HG02763 (cell line): ENCODE data around the gene ABCB8.
"Not testable (repeated sequence)": the region's sequence is repeated elsewhere in the genome, so short reads cannot be mapped to it uniquely, and the experiment has no call there.

Experiments
- ATAC-seq: cut with Tn5 transposase; IDR thresholded peaks from one replicate; pipeline ENCODE4 v1.9.1; 2021; ENCODE audit warnings: mild to moderate bottlenecking, moderate library complexity; ENCODE audit not compliant: unreplicated experiment

Gene ABCB8

GRCh38 chr7:151033864-151034249 lies 5.6 kb downstream of the ABCB8 start:
- no peak for ATAC-seq

GRCh38 chr7:151034312-151035025 lies 6.2 kb downstream of the ABCB8 start:
- no peak for ATAC-seq

- ATAC-seq: no peak
Measured at GRCh38 chr7:151035026-151035717, 6.9 kb downstream of the ABCB8 start.

DNA sequence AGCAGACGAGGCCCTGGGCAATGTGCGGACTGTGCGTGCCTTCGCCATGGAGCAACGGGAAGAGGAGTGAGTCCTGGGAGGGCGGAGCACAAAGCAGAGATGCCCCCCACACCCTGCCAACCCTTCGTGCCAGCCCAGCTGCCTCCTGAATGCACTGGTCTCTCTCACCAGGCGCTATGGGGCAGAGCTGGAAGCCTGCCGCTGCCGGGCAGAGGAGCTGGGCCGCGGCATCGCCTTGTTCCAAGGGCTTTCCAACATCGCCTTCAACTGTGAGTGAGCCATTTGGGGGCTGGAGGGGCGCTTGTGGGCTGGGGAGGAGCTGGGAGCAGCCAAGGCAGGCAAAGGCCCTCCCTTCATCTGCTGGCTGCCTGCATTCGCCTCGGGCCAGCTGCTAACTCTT lies 7.7 kb downstream of the ABCB8 start:
- ATAC-seq: no peak

- no peak for ATAC-seq
Measured at GRCh38 chr7:151038951-151039849, 10.9 kb downstream of the ABCB8 start.

DNA sequence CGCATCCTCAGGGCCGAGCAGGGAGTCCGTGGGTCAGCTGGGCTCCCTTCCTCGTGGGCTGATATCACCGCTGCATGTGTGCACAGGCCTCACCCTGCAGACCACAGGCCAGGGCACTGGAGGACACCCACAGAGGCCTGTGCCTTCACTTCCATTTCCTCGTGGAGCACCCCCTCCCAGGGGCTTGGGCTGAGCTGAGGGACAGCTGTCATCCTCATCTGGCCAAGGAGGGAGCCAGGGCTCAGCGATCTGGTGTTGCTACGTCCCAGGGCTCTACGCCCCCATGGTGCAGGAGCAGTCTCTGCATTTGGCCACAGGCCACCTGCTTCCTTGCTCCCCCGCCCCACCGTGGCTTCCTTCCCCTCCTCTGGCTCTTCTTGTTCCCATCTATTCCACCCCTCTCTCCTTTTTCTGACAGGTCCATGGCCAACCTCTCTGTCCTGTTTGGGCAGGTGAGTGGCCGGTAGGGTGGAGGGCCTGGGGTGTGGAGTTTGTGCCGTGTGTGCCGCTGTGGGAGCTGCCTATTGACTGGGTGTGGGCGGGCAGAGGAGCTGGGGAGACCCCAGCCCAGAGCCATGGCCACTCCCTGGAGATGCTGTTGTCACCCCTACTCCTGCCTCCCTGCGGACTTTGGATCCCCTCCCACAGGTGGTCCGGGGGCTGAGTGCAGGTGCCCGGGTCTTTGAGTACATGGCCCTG lies 11.7 kb downstream of the ABCB8 start:
- no peak for ATAC-seq

- ATAC-seq: no peak
Measured at GRCh38 chr7:151040616-151041375, 12.5 kb downstream of the ABCB8 start.

- not testable (repeated sequence) for ATAC-seq
Measured at GRCh38 chr7:151043449-151043848, 15.2 kb downstream of the ABCB8 start.

DNA sequence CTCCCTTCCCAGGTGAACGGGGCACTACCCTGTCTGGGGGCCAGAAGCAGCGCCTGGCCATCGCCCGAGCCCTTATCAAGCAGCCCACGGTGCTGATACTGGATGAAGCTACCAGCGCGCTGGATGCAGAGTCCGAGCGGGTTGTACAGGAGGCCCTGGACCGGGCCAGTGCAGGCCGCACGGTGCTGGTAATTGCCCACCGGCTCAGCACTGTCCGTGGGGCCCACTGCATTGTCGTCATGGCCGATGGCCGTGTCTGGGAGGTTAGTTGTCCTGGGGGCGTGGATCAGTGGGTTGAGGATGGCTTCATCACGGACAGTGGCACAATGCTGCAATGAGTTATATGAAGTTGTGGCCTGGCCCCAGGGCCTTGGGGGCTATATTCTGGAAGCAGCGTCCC lies 15.7 kb downstream of the ABCB8 start:
- no peak for ATAC-seq

DNA sequence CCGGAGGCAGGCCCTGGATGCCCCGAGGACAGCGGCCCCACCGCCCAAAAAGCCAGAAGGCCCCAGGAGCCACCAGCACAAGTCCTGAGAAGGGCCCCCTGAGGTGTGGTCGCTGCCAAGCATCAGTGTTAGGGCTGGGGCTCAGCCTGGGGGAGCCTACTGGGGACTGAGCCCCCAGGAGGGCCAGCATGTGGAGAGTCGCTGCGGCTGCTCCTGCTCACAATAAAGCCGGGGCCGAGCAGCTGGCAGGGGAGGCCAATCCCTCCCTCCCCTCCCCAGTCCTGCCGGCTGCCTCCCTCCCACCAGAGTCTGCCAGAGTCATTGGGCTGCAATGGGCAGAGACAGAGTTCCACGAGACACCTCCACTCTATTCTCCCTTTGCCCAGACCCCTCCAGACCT lies 17.0 kb downstream of the ABCB8 start:
- ATAC-seq: no peak

DNA sequence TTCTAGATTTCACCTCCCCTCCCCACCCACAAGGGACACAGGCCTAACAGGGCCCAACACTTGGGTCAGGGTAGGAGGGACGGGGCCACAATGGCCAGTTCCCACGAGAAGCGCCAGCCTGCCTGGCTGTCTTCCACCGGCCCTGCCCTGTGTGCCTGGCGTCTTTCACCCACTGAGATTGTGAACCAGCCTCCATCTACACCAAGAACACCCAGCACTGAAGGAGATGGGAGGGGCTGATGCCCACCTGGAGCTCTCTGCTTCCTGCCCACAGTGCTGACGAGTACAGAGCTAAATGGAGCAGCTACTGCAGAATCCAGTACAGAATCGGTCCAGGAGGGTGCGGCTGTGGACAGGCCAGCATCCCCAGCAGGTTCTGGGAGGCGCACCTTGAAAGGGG lies 17.7 kb downstream of the ABCB8 start:
- ATAC-seq: no peak

- no peak for ATAC-seq
Measured at GRCh38 chr7:151046603-151047573, 18.6 kb downstream of the ABCB8 start.

- ATAC-seq: no peak
Measured at GRCh38 chr7:151047976-151048815, 19.9 kb downstream of the ABCB8 start, which contains the start of gene ASIC3. TSS of gene ASIC3 (plus strand) at chr7:151048531. CDS start at chr7:151048886, 355 bp downstream.

- ATAC-seq: no peak
Measured at GRCh38 chr7:151048911-151049463, 20.7 kb downstream of the ABCB8 start.

- no peak for ATAC-seq
Measured at GRCh38 chr7:151051108-151051507, 22.9 kb downstream of the ABCB8 start.

DNA sequence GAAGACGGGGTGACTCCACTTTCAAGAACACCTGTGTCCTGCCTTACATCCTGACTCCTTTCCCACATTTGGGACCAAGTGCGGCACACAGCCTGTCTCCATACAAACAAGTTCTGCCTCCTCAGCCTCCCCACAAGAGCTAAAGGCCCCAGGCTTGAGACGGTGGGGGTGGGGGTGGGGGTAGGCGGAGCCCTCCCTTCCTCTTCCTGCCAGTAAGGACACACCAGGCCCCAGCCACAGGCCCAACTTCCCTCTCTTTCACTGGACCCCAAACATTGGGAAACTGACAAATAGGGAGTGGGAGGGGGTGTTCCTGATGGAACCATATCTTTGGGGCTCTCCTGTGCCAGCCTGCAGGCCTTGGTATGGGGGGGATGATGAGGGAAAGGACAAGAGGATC lies 24.8 kb downstream of the ABCB8 start:
- no peak for ATAC-seq

DNA sequence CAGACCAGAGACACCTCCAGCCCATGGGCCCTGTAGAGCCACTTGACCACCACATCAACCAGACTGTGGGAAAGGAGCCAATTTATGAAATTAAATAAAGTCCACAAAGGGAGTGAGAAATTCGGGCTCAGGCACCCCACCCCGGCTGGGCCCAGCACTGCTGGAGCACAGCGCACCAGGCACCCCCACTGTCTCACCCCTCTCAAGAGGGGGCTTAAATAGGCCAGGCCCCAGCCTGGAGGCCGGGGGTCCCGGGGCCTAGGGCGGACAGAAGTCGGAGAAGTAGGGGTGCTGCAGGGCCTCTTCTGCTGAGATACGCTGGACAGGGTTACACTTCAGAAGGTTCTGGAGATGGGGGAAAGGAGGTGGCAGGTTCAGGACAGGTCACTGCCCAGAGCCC lies 25.5 kb downstream of the ABCB8 start:
- no peak for ATAC-seq

DNA sequence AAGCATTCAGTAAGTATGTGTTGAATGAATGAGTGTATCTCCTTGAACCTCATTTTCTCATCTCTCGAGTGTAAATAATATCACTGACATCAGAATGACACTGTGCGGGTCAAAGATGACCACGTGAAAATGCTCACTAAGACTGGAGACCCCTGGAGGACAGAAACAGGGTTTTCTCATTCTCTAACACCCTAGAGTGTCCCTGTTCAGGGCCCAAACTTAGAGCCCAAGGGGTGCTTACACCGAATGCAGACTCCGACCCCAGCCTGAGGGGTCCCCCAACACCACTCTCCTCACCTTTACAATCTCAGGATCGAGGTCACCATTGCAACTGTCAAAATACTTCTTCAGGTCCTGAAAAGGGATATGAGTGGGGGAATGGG lies 28.0 kb downstream of the ABCB8 start:
- ATAC-seq: no peak
